ENCODE measurements around the gene ARHGAP20. TPM values are rescaled to one million over a fixed set of nuclear protein-coding genes. Genes with fewer than 3 reads are reported as not detected.

The ARHGAP20 gene
- total RNA-seq, 1 experiment from 2014 or later, result 7.9 TPM

GRCh38 chr11:110580571-110580970, 131.7 kb downstream of the ARHGAP20 start:
- no peaks in the 10 kb centered on the region for H3K9me3 ChIP-seq (ENCODE audit: low read depth, low read length, poor library complexity, severe bottlenecking)
- no peaks in the 10 kb centered on the region for H3K36me3 ChIP-seq (ENCODE audit: insufficient read depth, low read length, poor library complexity, severe bottlenecking)
- no peaks in the 10 kb centered on the region for H3K4me1 ChIP-seq (ENCODE audit: insufficient read depth, low read length, poor library complexity, severe bottlenecking)
- no peak for DNase-seq (ENCODE audit: low spot score)
- ChIA-PET CTCF (no interaction called here), POLR2A (ENCODE audit: low non-redundant PET) (no interaction called here)
- intact Hi-C loops (cut with micrococcal nuclease; ENCODE audit: unreplicated experiment), result no loop called here
- H3K27ac ChIP-seq (ENCODE audit: low read depth, low read length, poor library complexity, severe bottlenecking), result no peak overlapping the region
- no peak for TF ChIP-seq EZH2 (IDR thresholded peaks at IDR 0.05; ENCODE audit: borderline replicate concordance, low read depth, low read length, poor library complexity, severe bottlenecking)
- no peak for TF ChIP-seq CTCF (conservative IDR thresholded peaks at IDR 0.05; ENCODE audit: low read depth, low read length)
- no peaks in the 10 kb centered on the region for H3K27me3 ChIP-seq (replicated peaks; ENCODE audit: insufficient read depth, low read depth, low read length, poor library complexity)
- H3K4me3 ChIP-seq (ENCODE audit: low read depth, low read length, poor library complexity, severe bottlenecking), result no peak overlapping the region
- no TSS peak for BruUV-seq (replicated peaks)

GRCh38 chr11:110573411-110573810, 138.8 kb downstream of the ARHGAP20 start:
- intact Hi-C loops (cut with micrococcal nuclease; ENCODE audit: unreplicated experiment), result no loop called here
- ChIA-PET CTCF (no interaction called here), POLR2A (ENCODE audit: low non-redundant PET) (no interaction called here)
- Histone ChIP-seq H3K9me3 (ENCODE audit: low read depth, low read length, poor library complexity, severe bottlenecking) (no peaks in the 10 kb centered on the region), H3K36me3 (ENCODE audit: insufficient read depth, low read length, poor library complexity, severe bottlenecking) (no peaks in the 10 kb centered on the region), H3K4me3 (ENCODE audit: low read depth, low read length, poor library complexity, severe bottlenecking) (no peak overlapping the region), H3K27me3 (replicated peaks; ENCODE audit: insufficient read depth, low read depth, low read length, poor library complexity) (no peaks in the 10 kb centered on the region), H3K27ac (ENCODE audit: low read depth, low read length, poor library complexity, severe bottlenecking) (no peak overlapping the region), H3K4me1 (ENCODE audit: insufficient read depth, low read length, poor library complexity, severe bottlenecking) (no peaks in the 10 kb centered on the region)
- DNase-seq (ENCODE audit: low spot score), result no peak
- BruUV-seq (replicated peaks), result no TSS peak
- no peak for TF ChIP-seq EZH2 (IDR thresholded peaks at IDR 0.05; ENCODE audit: borderline replicate concordance, low read depth, low read length, poor library complexity, severe bottlenecking)
- TF ChIP-seq CTCF (conservative IDR thresholded peaks at IDR 0.05; ENCODE audit: low read depth, low read length), result no peak

- Histone ChIP-seq H3K4me1 (ENCODE audit: insufficient read depth, low read length, poor library complexity, severe bottlenecking) (no peaks in the 10 kb centered on the region), H3K27ac (ENCODE audit: low read depth, low read length, poor library complexity, severe bottlenecking) (no peak overlapping the region), H3K36me3 (ENCODE audit: insufficient read depth, low read length, poor library complexity, severe bottlenecking) (no peaks in the 10 kb centered on the region), H3K9me3 (ENCODE audit: low read depth, low read length, poor library complexity, severe bottlenecking) (no peaks in the 10 kb centered on the region), H3K27me3 (replicated peaks; ENCODE audit: insufficient read depth, low read depth, low read length, poor library complexity) (no peaks in the 10 kb centered on the region), H3K4me3 (ENCODE audit: low read depth, low read length, poor library complexity, severe bottlenecking) (no peak overlapping the region)
- BruUV-seq (replicated peaks), result no TSS peak
- DNase-seq (ENCODE audit: low spot score), result no peak
- CTCF ChIA-PET, result no interaction called here
- no peak for TF ChIP-seq EZH2 (IDR thresholded peaks at IDR 0.05; ENCODE audit: borderline replicate concordance, low read depth, low read length, poor library complexity, severe bottlenecking)
- TF ChIP-seq CTCF (conservative IDR thresholded peaks at IDR 0.05; ENCODE audit: low read depth, low read length), result no peak
- POLR2A ChIA-PET (ENCODE audit: low non-redundant PET), result no interaction called here
- intact Hi-C loops (cut with micrococcal nuclease; ENCODE audit: unreplicated experiment), result no loop called here
Observed at GRCh38 chr11:110571081-110571720, 141.0 kb downstream of the ARHGAP20 start.
